ENCODE measurements around the gene APBB2. TPM values are rescaled to one million over a fixed set of nuclear protein-coding genes. Genes with fewer than 3 reads are reported as not detected.

The APBB2 gene
- total and polyA plus RNA-seq, 2 donors (not counting 1 experiment from before 2014, with no cell fraction given), result 4.4 to 15.8 TPM

- Histone ChIP-seq H3K36me3 (replicated peaks in 1 of 2; ENCODE audit: control extremely low read depth in 1 of 2, control insufficient read depth in 1 of 2, extremely low read depth in 1 of 2, insufficient read depth in 2 of 2, low read length in 1 of 2) (no peaks in the 10 kb centered on the region), H3K79me2 (ENCODE audit: control insufficient read depth, insufficient read depth, low read length) (no peaks in the 10 kb centered on the region), H3K9me3 (ENCODE audit: control extremely low read depth in 1 of 3, control insufficient read depth in 2 of 3, insufficient read depth in 1 of 3, low read length in 2 of 3) (no peaks in the 10 kb centered on the region), H3K4me1 (ENCODE audit: control insufficient read depth in 2 of 2, insufficient read depth in 2 of 2, low read length in 2 of 2) (no peaks in the 10 kb centered on the region), H3K4me3 (ENCODE audit: control extremely low read depth in 1 of 5, extremely low read depth in 1 of 5, insufficient read depth in 1 of 5, low read depth in 2 of 5, low read length in 4 of 5) (no peak overlapping the region), H3K27ac (ENCODE audit: low read length in 2 of 2) (no peak overlapping the region), H2AFZ (ENCODE audit: insufficient read depth, low read depth, low read length, poor library complexity, severe bottlenecking) (no peak overlapping the region), H4K20me1 (ENCODE audit: control insufficient read depth, insufficient read depth, low read length, poor library complexity, severe bottlenecking) (no peaks in the 10 kb centered on the region), H3K9ac (ENCODE audit: low read length) (no peak overlapping the region), H3K27me3 (replicated peaks in 1 of 4; ENCODE audit: control extremely low read depth in 1 of 4, control insufficient read depth in 3 of 4, insufficient read depth in 4 of 4, low read length in 3 of 4) (no peaks in the 10 kb centered on the region), H3K4me2 (replicated peaks; ENCODE audit: low read depth, low read length, poor library complexity, severe bottlenecking) (no peak overlapping the region)
- WGBS (ENCODE audit: insufficient coverage), result 96% methylated on average over 3 of the region's 3 CpGs
- intact Hi-C loops (cut with micrococcal nuclease), result no loop called here
- Mint-ChIP-seq H3K4me3 (no peak overlapping the region), H3K4me1 (no peaks in the 10 kb centered on the region), H3K9me3 (ENCODE audit: insufficient read depth) (no peaks in the 10 kb centered on the region), H3K27me3 (peaks cover 3% of the 10 kb centered on the region), H3K27ac (no peak overlapping the region)
- CTCF ChIA-PET, result no interaction called here
- no peak for TF ChIP-seq CTCF (IDR thresholded peaks at IDR 0.05)
- POLR2A ChIA-PET, result no interaction called here
- DNase-seq, result no peak
- no peak for ATAC-seq (ENCODE audit: low read depth)
Observed at GRCh38 chr4:41136456-41136855, 77.9 kb downstream of the APBB2 start.

- H2AFZ ChIP-seq (ENCODE audit: insufficient read depth, low read depth, low read length, poor library complexity, severe bottlenecking), result no peak overlapping the region
- ChIA-PET CTCF (no interaction called here), POLR2A (no interaction called here)
- WGBS (ENCODE audit: insufficient coverage), result no CpG with 5 or more reads among the region's 2 CpGs
- peaks cover 3% of the 10 kb centered on the region for H3K27me3 Mint-ChIP-seq
- no peak overlapping the region for H3K4me3 Mint-ChIP-seq
- H3K9me3 Mint-ChIP-seq (ENCODE audit: insufficient read depth), result no peaks in the 10 kb centered on the region
- DNase-seq (no peak), ATAC-seq (ENCODE audit: low read depth) (no peak)
- no peaks in the 10 kb centered on the region for H3K4me1 ChIP-seq (ENCODE audit: control insufficient read depth in 2 of 2, insufficient read depth in 2 of 2, low read length in 2 of 2)
- H3K4me3 ChIP-seq (ENCODE audit: control extremely low read depth in 1 of 5, extremely low read depth in 1 of 5, insufficient read depth in 1 of 5, low read depth in 2 of 5, low read length in 4 of 5), result no peak overlapping the region
- H3K27ac ChIP-seq (ENCODE audit: low read length in 2 of 2), result no peak overlapping the region
- H3K9me3 ChIP-seq (ENCODE audit: control extremely low read depth in 1 of 3, control insufficient read depth in 2 of 3, insufficient read depth in 1 of 3, low read length in 2 of 3), result no peaks in the 10 kb centered on the region
- no peaks in the 10 kb centered on the region for H3K27me3 ChIP-seq (replicated peaks in 1 of 4; ENCODE audit: control extremely low read depth in 1 of 4, control insufficient read depth in 3 of 4, insufficient read depth in 4 of 4, low read length in 3 of 4)
- H3K27ac Mint-ChIP-seq, result no peak overlapping the region
- H3K4me1 Mint-ChIP-seq, result no peaks in the 10 kb centered on the region
- no peaks in the 10 kb centered on the region for H3K36me3 ChIP-seq (replicated peaks in 1 of 2; ENCODE audit: control extremely low read depth in 1 of 2, control insufficient read depth in 1 of 2, extremely low read depth in 1 of 2, insufficient read depth in 2 of 2, low read length in 1 of 2)
- H3K9ac ChIP-seq (ENCODE audit: low read length), result no peak overlapping the region
- H4K20me1 ChIP-seq (ENCODE audit: control insufficient read depth, insufficient read depth, low read length, poor library complexity, severe bottlenecking), result no peaks in the 10 kb centered on the region
- H3K79me2 ChIP-seq (ENCODE audit: control insufficient read depth, insufficient read depth, low read length), result no peaks in the 10 kb centered on the region
- no peak overlapping the region for H3K4me2 ChIP-seq (replicated peaks; ENCODE audit: low read depth, low read length, poor library complexity, severe bottlenecking)
- intact Hi-C loops (cut with micrococcal nuclease), result no loop called here
- TF ChIP-seq CTCF (IDR thresholded peaks at IDR 0.05) (no peak), EZH2 (IDR thresholded peaks at IDR 0.05; ENCODE audit: borderline replicate concordance, insufficient read depth, low read depth, low read length, poor library complexity, severe bottlenecking) (no peak)
Observed at GRCh38 chr4:41135801-41136200, 78.5 kb downstream of the APBB2 start.
